HG03457 (cell line): Measurements from ENCODE around the gene BCR.

Source experiments
- ATAC-seq: cut with Tn5 transposase; IDR thresholded peaks from one replicate; pipeline ENCODE4 v1.9.1; 2021; ENCODE audit warnings: moderate number of reproducible peaks; ENCODE audit not compliant: unreplicated experiment

Gene BCR

GRCh38 chr22:23227380-23227779 is 47.1 kb downstream of the BCR start:
- ATAC-seq, result no peak

DNA sequence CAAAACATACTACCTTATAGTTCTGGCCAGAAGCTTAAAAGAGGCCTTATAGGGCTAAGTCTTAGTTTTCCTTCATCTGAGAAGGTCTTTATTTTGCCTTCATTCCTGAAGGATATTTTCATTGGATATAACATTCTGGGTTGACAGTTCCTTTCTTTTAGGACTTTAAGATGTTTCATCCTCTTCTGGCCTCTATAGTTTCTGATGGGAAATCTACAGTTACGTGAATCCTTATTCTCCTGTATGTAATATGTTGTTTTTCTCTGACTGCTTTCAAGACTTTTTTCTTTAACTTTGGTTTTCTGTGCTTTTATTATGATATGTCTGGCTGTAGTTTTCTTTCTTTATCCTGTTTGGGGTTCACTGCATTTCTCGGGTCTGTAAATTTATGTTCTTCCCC is 48.2 kb downstream of the BCR start:
- ATAC-seq, result no peak

- no peak for ATAC-seq
Measured at GRCh38 chr22:23229646-23230045, 49.3 kb downstream of the BCR start.

- no peak for ATAC-seq
Measured at GRCh38 chr22:23230348-23231068, 50.2 kb downstream of the BCR start.

GRCh38 chr22:23231471-23232093 is 51.3 kb downstream of the BCR start:
- no peak for ATAC-seq

- ATAC-seq, result no peak
Measured at GRCh38 chr22:23232094-23232905, 52.0 kb downstream of the BCR start.

DNA sequence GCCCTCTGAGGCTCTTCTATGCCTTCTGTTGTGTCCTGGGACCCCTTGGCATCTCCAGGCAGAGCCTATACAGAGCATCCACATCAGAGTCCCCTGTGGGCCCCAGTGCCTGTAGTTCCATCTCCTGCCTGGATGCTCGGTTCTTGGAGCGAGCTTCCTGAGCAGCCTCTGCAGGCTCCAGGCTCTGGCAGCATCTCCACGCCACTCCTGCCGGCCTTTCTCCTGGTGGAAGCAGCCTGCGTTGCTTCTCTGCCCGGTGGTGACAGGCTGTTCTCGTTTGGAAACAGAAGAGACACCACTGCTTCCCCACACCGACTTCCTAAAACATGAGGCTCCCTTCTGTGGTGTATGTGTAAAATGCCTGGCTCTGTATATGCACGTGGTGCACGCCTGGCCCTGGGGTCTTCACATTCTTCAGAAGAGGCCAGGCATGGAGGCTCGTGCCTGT is 52.8 kb downstream of the BCR start:
- ATAC-seq, result no peak

- ATAC-seq, result no peak
Measured at GRCh38 chr22:23233752-23234408, 53.6 kb downstream of the BCR start.

DNA sequence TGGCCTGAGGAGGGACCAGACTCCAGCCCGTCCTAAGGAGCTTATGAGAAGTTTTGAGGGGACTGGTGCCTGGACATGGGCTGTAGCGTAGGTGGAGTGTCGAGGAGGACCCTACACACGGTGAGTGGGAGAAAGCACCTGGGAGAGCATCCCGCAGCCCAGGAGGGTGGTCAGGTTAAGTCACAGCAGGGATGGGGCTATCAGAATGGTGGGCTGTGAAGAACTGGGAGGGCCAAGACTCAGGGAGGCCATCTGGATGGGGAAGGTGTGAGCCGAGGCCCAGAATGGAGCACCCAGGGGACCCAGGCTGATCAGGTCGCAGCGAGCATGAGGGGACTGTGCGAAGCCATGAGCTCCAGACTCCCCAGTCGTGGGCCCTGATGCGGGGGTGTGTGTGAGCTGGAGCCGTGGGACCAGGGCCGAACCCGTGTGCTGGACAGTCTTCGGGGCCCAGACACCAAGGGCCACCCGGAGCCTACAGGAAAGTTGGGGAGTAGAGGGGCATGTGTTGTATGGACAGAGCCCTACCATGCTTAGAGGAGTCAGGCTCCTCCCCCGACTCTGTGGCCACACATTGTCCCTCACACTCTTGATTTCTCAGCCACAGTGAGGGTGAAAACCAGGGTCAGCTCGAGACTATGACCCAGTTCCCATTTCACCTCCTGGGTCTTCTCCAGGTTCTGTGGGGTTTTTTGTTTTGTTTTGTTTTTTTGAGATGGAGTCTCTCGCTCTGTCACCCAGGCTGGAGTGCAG is 54.3 kb downstream of the BCR start:
- ATAC-seq, result no peak

DNA sequence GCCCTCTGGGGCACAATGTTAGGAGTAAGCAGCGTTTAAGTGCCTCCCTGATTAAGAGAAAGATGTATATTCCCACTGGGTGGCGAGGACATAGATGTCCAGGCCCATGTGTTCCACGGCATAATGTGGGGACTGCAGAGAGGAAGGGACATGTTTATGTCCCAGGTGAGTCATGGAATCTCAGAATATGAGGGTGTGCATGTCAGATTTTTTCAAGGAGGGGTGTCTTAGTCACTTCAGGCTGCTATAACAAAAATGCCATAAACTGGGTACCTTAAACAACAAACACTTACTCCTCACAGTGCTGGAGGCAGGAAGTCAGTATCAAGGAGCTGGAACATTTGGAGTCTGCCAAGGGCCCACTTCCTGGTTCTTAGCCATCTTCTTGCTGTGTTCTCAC is 55.1 kb downstream of the BCR start:
- no peak for ATAC-seq

GRCh38 chr22:23236026-23236425 is 55.7 kb downstream of the BCR start:
- no peak for ATAC-seq

DNA sequence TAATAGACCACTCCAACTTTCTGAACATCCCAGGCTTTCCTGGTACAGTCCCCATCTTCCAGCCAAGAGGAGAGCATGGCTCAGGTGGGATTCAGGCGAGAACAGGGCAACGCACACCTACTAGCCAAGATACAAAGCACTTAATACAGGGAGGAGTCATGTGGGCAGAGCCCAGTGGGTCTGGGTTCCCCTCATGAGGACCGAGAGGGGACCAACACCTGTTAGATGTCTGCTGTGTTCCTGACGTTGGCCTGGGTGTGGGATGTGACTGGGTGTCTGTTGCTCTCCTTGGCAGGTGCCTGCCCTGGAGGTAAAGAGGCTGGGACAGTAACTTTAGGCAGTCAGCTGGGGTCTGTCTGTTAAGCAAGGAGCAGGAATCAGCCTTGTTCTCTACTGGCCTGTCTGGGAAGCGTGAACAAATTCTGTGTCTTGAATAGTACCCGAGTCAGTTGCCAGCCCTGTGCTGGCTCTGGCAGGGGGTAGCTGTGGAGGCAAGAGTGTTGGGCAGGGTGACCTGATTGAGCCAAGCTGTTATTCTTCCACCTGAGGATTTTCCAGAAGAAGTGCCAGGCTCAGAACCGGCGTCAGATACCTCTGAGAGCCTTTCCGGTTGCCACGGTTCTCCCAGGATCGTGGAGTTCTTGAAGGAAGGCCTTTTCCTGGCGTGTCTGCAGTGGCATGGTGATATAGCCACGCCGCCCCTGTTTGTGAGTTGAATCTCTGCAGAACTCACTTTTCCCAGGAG is 56.3 kb downstream of the BCR start:
- ATAC-seq, result no peak

DNA sequence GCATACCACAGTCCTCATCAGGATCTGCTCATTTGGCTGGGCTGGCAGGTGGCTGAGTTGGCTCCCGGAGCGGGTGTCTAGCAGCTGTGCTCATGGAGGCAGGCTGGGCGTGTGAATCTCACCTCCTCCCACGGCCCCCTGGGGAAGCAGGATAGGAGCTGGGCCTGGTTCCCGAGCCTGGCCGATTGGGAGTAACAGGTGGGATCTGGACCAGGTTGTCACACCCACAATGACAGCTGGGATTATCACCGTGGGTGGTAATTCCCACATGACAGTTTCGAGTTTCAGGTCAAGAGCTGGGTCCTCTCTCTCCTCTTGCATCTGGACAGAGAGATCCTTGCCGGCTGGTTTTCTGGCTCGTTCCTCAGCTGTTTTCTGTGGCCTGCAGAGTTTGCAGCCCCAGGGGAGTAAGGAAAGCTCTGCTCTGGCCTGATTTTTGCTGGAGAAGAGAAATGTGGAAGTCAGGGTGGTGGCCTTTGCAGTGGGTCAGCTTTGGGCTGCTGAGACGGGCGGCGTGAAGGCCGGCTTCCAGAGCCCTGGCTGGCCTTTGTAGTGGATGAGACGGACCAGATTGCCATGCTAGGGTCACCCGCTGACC is 57.0 kb downstream of the BCR start:
- ATAC-seq, result no peak

DNA sequence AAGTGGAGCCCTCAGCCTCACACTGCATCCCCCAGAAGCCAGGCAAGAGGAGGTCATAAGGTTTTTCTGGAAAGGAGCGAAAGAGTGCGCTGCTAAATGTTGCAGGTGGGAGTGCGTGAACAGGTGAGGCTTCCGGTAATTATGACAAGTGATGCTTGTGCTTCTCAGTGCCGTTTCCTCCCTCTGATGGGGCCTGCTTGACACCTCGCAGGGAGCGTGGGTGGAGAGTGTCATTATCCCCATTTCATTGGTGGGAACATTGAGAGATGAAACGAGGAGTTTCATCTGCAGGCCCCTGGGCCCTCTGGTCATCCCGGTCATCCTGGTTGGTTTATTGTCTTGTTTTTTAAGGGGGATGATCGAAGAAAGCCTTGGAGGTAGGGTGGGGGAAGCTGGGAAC is 57.5 kb downstream of the BCR start:
- no peak for ATAC-seq

DNA sequence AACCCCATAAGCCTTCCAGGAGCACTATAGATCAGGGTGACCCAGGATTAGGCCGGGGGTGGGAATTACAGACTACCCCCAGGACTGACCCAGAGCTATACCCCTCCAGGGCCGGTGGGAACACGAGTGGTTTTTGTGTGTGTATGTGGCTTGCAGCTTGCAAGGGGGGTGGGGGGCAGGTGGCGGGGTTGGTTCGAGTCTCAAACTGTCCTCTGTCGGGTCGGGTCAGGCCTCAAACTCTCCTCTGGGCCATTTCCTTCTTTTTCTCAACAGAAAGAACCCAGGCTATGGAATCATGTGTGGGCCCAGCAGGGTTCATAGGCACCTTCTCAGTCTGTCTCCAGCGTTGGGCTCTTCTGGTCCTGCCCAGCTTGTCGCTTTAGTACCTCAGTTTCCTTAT is 58.4 kb downstream of the BCR start:
- ATAC-seq, result no peak

DNA sequence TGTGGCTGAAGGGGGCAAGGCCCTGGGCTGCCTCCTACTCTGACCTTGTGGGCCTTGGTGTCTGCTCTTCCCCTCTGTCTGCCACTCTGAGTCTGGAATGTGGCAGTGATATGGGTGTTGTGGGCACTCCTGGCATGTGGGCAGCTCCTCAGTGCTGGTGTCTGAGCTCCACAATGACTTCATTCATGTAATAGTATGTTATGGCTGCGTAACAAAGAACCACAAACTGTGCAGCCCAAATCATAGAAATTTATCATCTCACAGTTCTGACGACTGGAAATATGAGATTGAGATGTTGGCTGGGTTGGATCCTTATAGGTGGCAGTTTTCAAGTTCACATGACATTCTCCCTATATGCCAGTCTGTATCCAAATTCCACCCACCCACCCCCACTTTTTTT is 59.1 kb downstream of the BCR start:
- ATAC-seq, result no peak

DNA sequence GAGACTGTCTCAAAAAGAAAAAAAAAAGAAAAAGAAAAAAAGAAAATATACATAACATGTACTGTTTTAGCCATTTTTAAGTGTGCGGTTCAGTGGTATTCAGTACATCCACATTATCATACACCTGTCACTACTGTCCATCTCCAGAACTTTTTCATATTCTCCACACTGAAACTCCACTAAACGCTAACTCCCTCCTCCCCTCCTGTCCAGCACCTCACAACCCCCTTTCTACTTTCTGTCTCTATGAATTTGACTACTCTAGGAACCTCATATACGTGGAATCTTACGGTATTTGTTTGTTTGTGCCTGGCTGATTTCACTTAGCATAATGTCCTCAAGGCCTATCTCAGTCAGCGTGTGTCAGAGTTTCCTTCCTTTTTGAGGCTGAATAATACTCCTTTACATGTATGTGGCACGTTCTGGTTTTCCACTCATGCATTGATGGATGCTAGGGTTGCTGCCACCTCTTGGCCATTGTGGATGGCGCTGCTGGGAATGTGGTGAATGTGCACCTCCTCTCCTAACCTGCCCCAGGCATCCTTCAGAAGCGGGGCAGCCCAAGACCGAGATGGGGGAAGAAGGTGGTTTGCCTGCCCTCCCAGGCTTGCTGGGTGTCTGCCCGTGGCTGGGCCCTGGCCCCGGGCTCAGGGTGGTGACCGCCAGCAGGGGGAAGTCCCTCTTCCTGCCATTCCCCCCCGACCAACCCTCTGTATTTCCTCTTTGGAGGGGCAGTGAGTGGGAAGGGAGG is 60.5 kb downstream of the BCR start:
- ATAC-seq, result no peak

DNA sequence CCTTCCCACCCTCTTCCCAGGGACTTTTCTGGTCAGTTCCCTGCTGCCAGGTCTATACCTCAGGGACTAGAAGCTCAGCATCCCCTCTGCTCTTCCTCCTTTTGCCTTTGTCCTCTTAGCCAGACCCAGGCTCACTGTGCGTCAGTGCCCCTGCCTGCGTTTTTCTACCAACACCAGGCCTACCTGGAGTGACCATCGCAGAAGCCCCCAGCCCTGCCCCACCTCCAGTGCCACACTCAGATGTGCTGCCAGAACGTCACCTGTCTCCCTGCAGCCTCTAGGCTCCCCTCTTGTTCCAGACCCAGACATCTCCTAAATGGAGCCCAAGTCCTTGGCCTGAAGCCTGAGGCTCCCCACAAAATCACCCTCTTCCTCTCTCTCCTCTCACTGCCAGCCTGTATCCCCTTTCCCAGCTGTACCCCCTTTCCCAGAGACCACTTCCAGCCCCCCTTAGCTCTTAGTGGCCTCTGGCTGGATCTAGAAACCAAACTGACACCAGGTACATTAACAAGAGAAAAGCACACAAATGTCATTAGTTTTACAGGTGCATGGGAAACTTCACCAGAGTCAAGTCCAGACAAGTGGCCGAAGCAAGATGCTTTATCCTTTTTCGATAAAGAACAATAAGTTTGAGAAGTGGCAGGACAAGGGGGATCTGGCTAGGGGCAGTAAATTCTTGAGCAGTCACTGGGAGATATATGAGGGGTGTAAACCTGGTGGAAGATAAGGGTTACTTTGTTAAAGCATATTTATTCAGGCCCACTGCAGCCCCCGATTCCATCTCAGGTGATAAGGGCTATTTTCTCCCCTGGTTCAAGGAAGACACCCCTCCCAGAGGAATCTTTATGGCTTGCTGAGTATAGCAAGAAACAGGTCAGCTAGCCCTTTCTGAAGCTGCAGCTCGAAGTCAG is 61.5 kb downstream of the BCR start:
- ATAC-seq, result no peak
